Kidney (tissue), 14 donors: ENCODE results near the gene ZNF627. TPM values are rescaled to one million over a fixed set of nuclear protein-coding genes. Genes with fewer than 3 reads are reported as not detected.

Experiments
- DNase-seq, 5 donors: peaks; one replicate each; pipeline ENCODE4 v3.0.0-alpha.2; 2013 to 2020
- FAIRE-seq: peaks from 2 replicates; lab custom pipeline; 2012; peaks lifted over from hg19 to GRCh38; lab: Jason Lieb, UNC
- H3K27ac ChIP-seq, 2 donors: one replicate each; pipeline ENCODE4 v1.7.0; 2013; ENCODE audit warnings: low read depth in 2 of 2, low read length in 2 of 2, inconsistent platforms in 1 of 2
- H3K27me3 ChIP-seq: one replicate; pipeline ENCODE4 v1.7.1; 2013; ENCODE audit warnings: low read length, inconsistent platforms; ENCODE audit not compliant: control insufficient read depth, insufficient read depth
- H3K36me3 ChIP-seq, 3 donors: one replicate each; pipeline versions ENCODE4 v1.7.0 to v1.7.1; 2013; ENCODE audit warnings: low read length in 3 of 3, control low read depth in 1 of 3, inconsistent platforms in 1 of 3; ENCODE audit not compliant: insufficient read depth in 3 of 3, control insufficient read depth in 2 of 3
- H3K4me1 ChIP-seq, 3 donors: one replicate each; pipeline versions ENCODE4 v1.7.0 to v1.7.1; 2013; ENCODE audit warnings: low read length in 3 of 3, inconsistent platforms in 1 of 3, low read depth in 1 of 3; ENCODE audit not compliant: control insufficient read depth in 2 of 3, insufficient read depth in 2 of 3
- H3K4me3 ChIP-seq, 3 donors: one replicate each; pipeline versions ENCODE4 v1.7.0 to v1.8.1; 2013; ENCODE audit warnings: low read length in 3 of 3, control low read depth in 1 of 3, inconsistent platforms in 1 of 3
- H3K9ac ChIP-seq, 3 donors: one replicate each; pipeline versions ENCODE4 v1.7.0 to v1.7.1; 2013; ENCODE audit warnings: low read length in 3 of 3, control low read depth in 1 of 3, inconsistent platforms in 1 of 3
- H3K9me3 ChIP-seq, 3 donors: one replicate each; pipeline versions ENCODE4 v1.7.0 to v1.7.1; 2013; ENCODE audit warnings: low read length in 3 of 3, control low read depth in 1 of 3, inconsistent platforms in 1 of 3; ENCODE audit not compliant: control insufficient read depth in 2 of 3, insufficient read depth in 1 of 3
- CTCF ChIP-seq: IDR thresholded peaks from 3 replicates; pipeline ENCODE4 v1.5.1; 2012; ENCODE audit warnings: mild to moderate bottlenecking, moderate library complexity, borderline replicate concordance; ENCODE audit not compliant: insufficient read depth; ENCODE audit errors: extremely low read depth
- intact Hi-C: fragments of 100-400 bp; cut with DNase I; formaldehyde crosslinking; loops from one replicate; pipeline ENCODE4 v1.11.1; 2022
- polyA plus RNA-seq: library from polyadenylated mRNA; stranded (reverse); fragments of 350-450 nt; fragmentation: Illumina TruSeq; extraction: RNeasy Lipid Tissue Mini Kit (QIAGEN cat#74804); gene quantifications from one replicate; pipeline ENCODE4 v1.2.3, GENCODE V29; 2014; ENCODE audit warnings: low read depth, low replicate concordance; ENCODE audit not compliant: insufficient read depth
- total RNA-seq: library from RNA; stranded (reverse); fragmentation: NEBNext Ultra II Directional; extraction: Animal tissue kit (Norgen Biotek cat#: 25700); gene quantifications from one replicate; pipeline ENCODE4 v1.2.1, GENCODE V29; 2021
- donor health status: control.
- donor health status: control.
- donor health status: control.
- donor health status: control.
- donor health status: control.
- donor health status: DM: yes; HTN: yes; CAD: no.
- donor health status: Normal renal cell carcinoma (clear cell type).

Gene ZNF627
- total and polyA plus RNA-seq, 2 donors from 2014 or later, result 8.4 to 20.8 TPM

- intact Hi-C loops, result no loop called here
- TF ChIP-seq CTCF, result no peak
- no peak for DNase-seq
- Histone ChIP-seq H3K4me3 (no peak overlapping the region), H3K9me3 (no peaks in the 10 kb centered on the region), H3K27ac (no peak overlapping the region), H3K9ac (no peak overlapping the region), H3K4me1 (peaks cover 0 to 10% (median 0%) of the 10 kb centered on the region in 3 donors), H3K27me3 (no peaks in the 10 kb centered on the region), H3K36me3 (no peaks in the 10 kb centered on the region)
- no peak for FAIRE-seq
Measured at GRCh38 chr19:11580116-11580515, 17.2 kb upstream of the ZNF627 start.

- H3K9ac ChIP-seq, result no peak overlapping the region
- H3K36me3 ChIP-seq, result no peaks in the 10 kb centered on the region
- no peak overlapping the region for H3K4me3 ChIP-seq
- DNase-seq, result no peak
- peaks cover 0 to 10% (median 0%) of the 10 kb centered on the region in 3 donors for H3K4me1 ChIP-seq
- intact Hi-C loops, result no loop called here
- H3K27ac ChIP-seq, result no peak overlapping the region
- no peaks in the 10 kb centered on the region for H3K9me3 ChIP-seq
- FAIRE-seq, result no peak
- no peaks in the 10 kb centered on the region for H3K27me3 ChIP-seq
- no peak for TF ChIP-seq CTCF
Measured at GRCh38 chr19:11581740-11582139, 15.5 kb upstream of the ZNF627 start.

- Histone ChIP-seq H3K9ac (no peak overlapping the region), H3K27ac (no peak overlapping the region), H3K4me1 (peaks cover 0 to 4% (median 0%) of the 10 kb centered on the region in 3 donors), H3K36me3 (no peaks in the 10 kb centered on the region), H3K4me3 (no peak overlapping the region), H3K27me3 (no peaks in the 10 kb centered on the region), H3K9me3 (no peaks in the 10 kb centered on the region)
- DNase-seq (no peak), FAIRE-seq (no peak)
- intact Hi-C loops, result no loop called here
- TF ChIP-seq CTCF, result no peak
Measured at GRCh38 chr19:11586331-11586730, 11.0 kb upstream of the ZNF627 start.
